Calu3 (cell line): ENCODE results near the gene LOXL1. TPM values are rescaled to one million over a fixed set of nuclear protein-coding genes. Genes with fewer than 3 reads are reported as not detected.

Experiments
- BruUV-seq: library from RNA; stranded (reverse); fragments of 400-500 nt; replicated peaks from 2 replicates; lab custom pipeline; 2021; lab: Mats Ljungman, UMichigan
- CTCF ChIA-PET: fragments of 300-600 bp; sonication (Branson Sonifier 250); formaldehyde crosslinking; loops from one replicate; lab custom pipeline; 2022; ENCODE audit warnings: antibody characterized with exemption; lab: Charles Lee
- DNase-seq: peaks from one replicate; pipeline ENCODE4 v3.0.0; 2022
- H3K27ac Mint-ChIP-seq: one replicate; pipeline ENCODE4 v1.8.0; 2022; ENCODE audit warnings: mixed read lengths; ENCODE audit not compliant: unreplicated experiment
- H3K27me3 Mint-ChIP-seq: one replicate; pipeline ENCODE4 v1.8.0; 2022; ENCODE audit warnings: mixed read lengths; ENCODE audit not compliant: unreplicated experiment
- H3K36me3 Mint-ChIP-seq: one replicate; pipeline ENCODE4 v1.8.0; 2022; ENCODE audit warnings: mild to moderate bottlenecking, moderate library complexity, mixed read lengths; ENCODE audit not compliant: insufficient read depth, unreplicated experiment
- H3K4me1 Mint-ChIP-seq: one replicate; pipeline ENCODE4 v1.8.0; 2022; ENCODE audit warnings: mild to moderate bottlenecking, low read depth, mixed read lengths; ENCODE audit not compliant: unreplicated experiment
- H3K4me3 Mint-ChIP-seq: one replicate; pipeline ENCODE4 v1.8.0; 2022; ENCODE audit warnings: mild to moderate bottlenecking, low read depth, moderate library complexity, mixed read lengths; ENCODE audit not compliant: unreplicated experiment
- H3K9me3 Mint-ChIP-seq: one replicate; pipeline ENCODE4 v1.8.0; 2022; ENCODE audit warnings: low read depth, mixed read lengths; ENCODE audit not compliant: unreplicated experiment
- CTCF ChIP-seq: fragments of 200-600 bp; IDR thresholded peaks from one replicate; pipeline ENCODE4 v1.8.0; 2022; ENCODE audit warnings: antibody characterized with exemption; ENCODE audit not compliant: unreplicated experiment
- intact Hi-C: fragments of 100-400 bp; cut with micrococcal nuclease; formaldehyde crosslinking; loops from one replicate; pipeline ENCODE4 v1.10.0; 2022; ENCODE audit not compliant: unreplicated experiment
- total RNA-seq: library from RNA; stranded (reverse); gene quantifications from 2 replicates; pipeline ENCODE4 v1.2.3, GENCODE V29; 2022

The LOXL1 gene
- total RNA-seq, 1 experiment from 2014 or later = 2.1 TPM

- H3K4me1 Mint-ChIP-seq = no peaks in the 10 kb centered on the region
- TF ChIP-seq CTCF = no peak
- H3K27ac Mint-ChIP-seq = no peak overlapping the region
- peaks cover 83% of the 10 kb centered on the region for H3K27me3 Mint-ChIP-seq
- H3K4me3 Mint-ChIP-seq = no peak overlapping the region
- DNase-seq = no peak
- intact Hi-C loops = loop anchor here (10.0 kb wide), 1 partner anchor 95 kb away; no protein-coding TSS in a partner anchor
- H3K9me3 Mint-ChIP-seq = peaks cover under 1% of the 10 kb centered on the region
- no TSS peak for BruUV-seq
- H3K36me3 Mint-ChIP-seq = no peaks in the 10 kb centered on the region
- CTCF ChIA-PET = interaction anchor here (1.1 kb wide), 1 partner anchor 10 kb away, joined by 3 read pairs; no protein-coding TSS in a partner anchor
Observed at GRCh38 chr15:73899197-73900094, 26.8 kb upstream of the LOXL1 start.

GRCh38 chr15:73900095-73900712 lies 26.1 kb upstream of the LOXL1 start:
- Mint-ChIP-seq H3K27ac (no peak overlapping the region), H3K9me3 (peaks cover 4% of the 10 kb centered on the region), H3K4me3 (no peak overlapping the region), H3K4me1 (no peaks in the 10 kb centered on the region), H3K36me3 (no peaks in the 10 kb centered on the region), H3K27me3 (peaks cover 83% of the 10 kb centered on the region)
- intact Hi-C loops = loop anchor here (10.0 kb wide), 1 partner anchor 95 kb away; no protein-coding TSS in a partner anchor
- DNase-seq = no peak
- CTCF ChIA-PET = no interaction called here
- TF ChIP-seq CTCF = no peak
- no TSS peak for BruUV-seq

- TF ChIP-seq CTCF = no peak
- Mint-ChIP-seq H3K27me3 (peaks cover 83% of the 10 kb centered on the region), H3K4me1 (no peaks in the 10 kb centered on the region), H3K36me3 (no peaks in the 10 kb centered on the region), H3K4me3 (no peak overlapping the region), H3K27ac (no peak overlapping the region), H3K9me3 (peaks cover 4% of the 10 kb centered on the region)
- DNase-seq = no peak
- CTCF ChIA-PET = no interaction called here
- BruUV-seq = no TSS peak
- intact Hi-C loops = loop anchor here (10.0 kb wide), 1 partner anchor 96 kb away; no protein-coding TSS in a partner anchor
Observed at GRCh38 chr15:73901126-73901810, 25.0 kb upstream of the LOXL1 start.
